Activated naive CD8-positive, alpha-beta T cell (primary cell): ENCODE results near the gene RREB1.
A peak's percentile ranks its signal among the peaks of the same experiment; 100 is the strongest.

Source experiments
- H3K27ac Mint-ChIP-seq: one replicate; pipeline ENCODE4 v1.8.0; 2021; ENCODE audit warnings: mixed read lengths
- H3K27me3 Mint-ChIP-seq: one replicate; pipeline ENCODE4 v1.8.0; 2021; ENCODE audit warnings: mixed read lengths
- H3K36me3 Mint-ChIP-seq: one replicate; pipeline ENCODE4 v1.8.0; 2021; ENCODE audit warnings: mixed read lengths
- H3K4me1 Mint-ChIP-seq: one replicate; pipeline ENCODE4 v1.8.0; 2021; ENCODE audit warnings: low read depth, mixed read lengths
- H3K4me3 Mint-ChIP-seq: one replicate; pipeline ENCODE4 v1.8.0; 2021; ENCODE audit warnings: mild to moderate bottlenecking, mixed read lengths
- H3K9me3 Mint-ChIP-seq: one replicate; pipeline ENCODE4 v1.8.0; 2021; ENCODE audit warnings: low read depth, mixed read lengths

Gene RREB1, protein sequence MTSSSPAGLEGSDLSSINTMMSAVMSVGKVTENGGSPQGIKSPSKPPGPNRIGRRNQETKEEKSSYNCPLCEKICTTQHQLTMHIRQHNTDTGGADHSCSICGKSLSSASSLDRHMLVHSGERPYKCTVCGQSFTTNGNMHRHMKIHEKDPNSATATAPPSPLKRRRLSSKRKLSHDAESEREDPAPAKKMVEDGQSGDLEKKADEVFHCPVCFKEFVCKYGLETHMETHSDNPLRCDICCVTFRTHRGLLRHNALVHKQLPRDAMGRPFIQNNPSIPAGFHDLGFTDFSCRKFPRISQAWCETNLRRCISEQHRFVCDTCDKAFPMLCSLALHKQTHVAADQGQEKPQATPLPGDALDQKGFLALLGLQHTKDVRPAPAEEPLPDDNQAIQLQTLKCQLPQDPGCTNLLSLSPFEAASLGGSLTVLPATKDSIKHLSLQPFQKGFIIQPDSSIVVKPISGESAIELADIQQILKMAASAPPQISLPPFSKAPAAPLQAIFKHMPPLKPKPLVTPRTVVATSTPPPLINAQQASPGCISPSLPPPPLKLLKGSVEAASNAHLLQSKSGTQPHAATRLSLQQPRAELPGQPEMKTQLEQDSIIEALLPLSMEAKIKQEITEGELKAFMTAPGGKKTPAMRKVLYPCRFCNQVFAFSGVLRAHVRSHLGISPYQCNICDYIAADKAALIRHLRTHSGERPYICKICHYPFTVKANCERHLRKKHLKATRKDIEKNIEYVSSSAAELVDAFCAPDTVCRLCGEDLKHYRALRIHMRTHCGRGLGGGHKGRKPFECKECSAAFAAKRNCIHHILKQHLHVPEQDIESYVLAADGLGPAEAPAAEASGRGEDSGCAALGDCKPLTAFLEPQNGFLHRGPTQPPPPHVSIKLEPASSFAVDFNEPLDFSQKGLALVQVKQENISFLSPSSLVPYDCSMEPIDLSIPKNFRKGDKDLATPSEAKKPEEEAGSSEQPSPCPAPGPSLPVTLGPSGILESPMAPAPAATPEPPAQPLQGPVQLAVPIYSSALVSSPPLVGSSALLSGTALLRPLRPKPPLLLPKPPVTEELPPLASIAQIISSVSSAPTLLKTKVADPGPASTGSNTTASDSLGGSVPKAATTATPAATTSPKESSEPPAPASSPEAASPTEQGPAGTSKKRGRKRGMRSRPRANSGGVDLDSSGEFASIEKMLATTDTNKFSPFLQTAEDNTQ (N-terminal part only)

DNA sequence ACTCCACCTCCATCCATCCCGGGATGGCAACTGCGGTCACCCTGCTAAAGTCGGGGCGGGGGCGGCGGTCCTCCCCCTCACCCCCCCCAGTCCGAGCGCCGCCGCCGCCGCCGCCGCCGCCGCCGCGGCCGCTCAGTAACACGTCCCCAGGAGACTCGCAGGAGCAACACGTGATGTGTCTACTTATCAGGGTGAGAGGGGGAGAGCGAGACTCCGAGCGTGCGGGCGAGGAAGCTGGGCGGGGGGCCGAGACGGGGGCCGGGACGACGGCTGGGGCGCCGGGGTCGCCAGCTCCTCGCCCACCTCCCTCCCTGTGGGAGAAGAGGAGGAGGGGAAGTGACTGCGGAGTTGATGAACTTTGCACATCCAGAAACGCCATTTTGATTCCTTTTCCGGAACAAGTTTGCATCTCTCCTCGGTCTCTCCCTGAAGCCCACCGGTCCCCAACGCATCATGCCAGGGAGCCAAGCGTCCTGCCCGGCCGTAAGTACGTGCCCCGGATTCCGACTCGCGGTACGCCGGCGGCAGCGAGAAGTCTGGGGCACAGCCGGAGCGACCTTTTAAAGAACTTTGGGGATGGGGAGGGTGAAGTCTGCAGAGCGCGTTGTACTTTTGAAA, at the start of gene RREB1:
Gene RREB1 (plus strand): TSS at position 384 of the 618 bp plus-strand sequence. CDS start 73,951 bp downstream, outside the sequence.
- Mint-ChIP-seq H3K4me1 (peaks cover 40% of the 10 kb centered on the region), H3K4me3 (peak within 1 kb of the TSS; percentile 93), H3K27me3 (no peaks in the 10 kb centered on the region), H3K36me3 (no peaks in the 10 kb centered on the region), H3K9me3 (no peaks in the 10 kb centered on the region), H3K27ac (peak within 1 kb of the TSS; percentile 100)

DNA sequence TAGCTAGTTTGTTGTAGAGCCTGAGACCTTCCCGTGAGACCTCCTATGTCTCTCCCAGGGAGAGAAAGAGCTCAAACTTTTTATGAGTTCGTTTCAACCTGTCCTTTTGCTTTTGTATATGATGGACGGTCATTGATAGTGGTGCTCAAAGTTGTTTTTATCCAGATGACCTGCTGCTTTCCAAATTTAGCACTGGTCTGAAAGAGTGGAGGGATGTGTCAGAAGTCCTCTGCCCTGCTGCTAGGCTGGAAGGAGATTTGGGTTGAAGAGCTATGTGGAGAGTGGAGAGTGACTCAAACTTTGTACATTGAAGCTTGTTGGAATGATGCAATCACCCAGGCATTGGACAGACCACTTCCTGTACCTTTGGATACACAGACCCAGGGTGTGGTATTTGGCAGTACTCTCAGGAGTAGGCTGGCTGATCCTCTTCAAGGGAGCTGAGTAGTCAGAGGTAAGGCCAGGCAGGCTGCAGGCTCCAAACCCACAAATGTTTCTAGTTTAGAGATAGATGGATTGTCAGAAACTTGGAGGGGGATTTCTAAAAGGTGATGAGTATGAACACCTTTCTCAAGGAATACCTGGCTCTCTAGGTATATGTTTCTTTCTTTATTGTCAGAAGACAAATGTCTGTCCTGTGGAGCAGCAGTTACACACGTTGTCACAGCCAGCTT, 49.4 kb upstream of the RREB1 start:
- Mint-ChIP-seq H3K36me3 (peaks cover 2% of the 10 kb centered on the region), H3K27ac (no peak overlapping the region), H3K4me1 (peaks cover 5% of the 10 kb centered on the region), H3K4me3 (no peak overlapping the region), H3K27me3 (no peaks in the 10 kb centered on the region), H3K9me3 (no peaks in the 10 kb centered on the region)

- Mint-ChIP-seq H3K27ac (no peak overlapping the region), H3K36me3 (peaks cover 2% of the 10 kb centered on the region), H3K27me3 (no peaks in the 10 kb centered on the region), H3K4me3 (no peak overlapping the region), H3K9me3 (no peaks in the 10 kb centered on the region), H3K4me1 (peaks cover 5% of the 10 kb centered on the region)
These were observed 46.8 kb upstream of the RREB1 start for GRCh38 chr6:7060769-7061516.

GRCh38 chr6:7062451-7063162, 45.2 kb upstream of the RREB1 start:
- Mint-ChIP-seq H3K36me3 (peaks cover 2% of the 10 kb centered on the region), H3K27me3 (no peaks in the 10 kb centered on the region), H3K4me3 (no peak overlapping the region), H3K9me3 (no peaks in the 10 kb centered on the region), H3K4me1 (peaks cover 5% of the 10 kb centered on the region), H3K27ac (no peak overlapping the region)

DNA sequence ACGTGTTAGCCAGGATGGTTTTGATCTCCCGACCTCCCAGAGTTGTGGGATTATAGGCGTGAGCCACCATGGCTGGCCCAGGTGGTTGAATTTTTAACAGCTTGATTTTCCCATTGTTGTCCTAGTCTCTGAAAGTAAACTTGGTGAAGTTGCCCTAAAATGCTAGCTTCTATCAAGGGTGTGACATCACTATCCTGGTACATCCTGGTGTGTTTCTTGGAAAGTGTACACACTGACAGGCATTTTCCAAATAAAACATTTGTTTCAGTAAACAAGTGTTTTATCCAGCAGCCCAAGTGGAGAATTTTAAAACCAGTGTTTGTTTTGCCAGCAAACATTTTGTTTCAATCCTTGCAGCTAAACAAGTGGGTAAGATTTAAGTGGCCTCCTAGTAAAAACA, 40.5 kb upstream of the RREB1 start:
- Mint-ChIP-seq H3K27ac (no peak overlapping the region), H3K9me3 (no peaks in the 10 kb centered on the region), H3K4me1 (no peaks in the 10 kb centered on the region), H3K4me3 (no peak overlapping the region), H3K27me3 (no peaks in the 10 kb centered on the region), H3K36me3 (no peaks in the 10 kb centered on the region)

DNA sequence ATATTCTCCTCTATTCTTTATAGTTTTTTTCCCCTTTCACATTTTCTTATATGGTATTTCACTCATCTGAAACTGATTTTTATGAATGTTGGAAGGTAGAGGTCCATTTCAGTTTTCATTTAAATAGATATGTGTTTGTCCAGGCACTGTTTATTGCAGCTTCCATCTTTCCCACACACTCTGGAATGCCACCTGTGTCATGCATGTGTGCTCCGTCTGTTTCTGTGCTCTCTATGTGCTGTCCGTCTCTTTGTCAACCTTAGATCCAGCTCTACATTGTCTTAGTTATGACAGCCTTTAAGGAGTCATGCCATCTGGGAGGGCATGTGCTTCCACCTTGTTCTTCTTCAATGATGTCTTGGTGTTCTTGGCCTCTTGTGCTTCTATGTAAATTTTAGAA, 36.4 kb upstream of the RREB1 start:
- H3K27me3 Mint-ChIP-seq = no peaks in the 10 kb centered on the region
- no peaks in the 10 kb centered on the region for H3K36me3 Mint-ChIP-seq
- no peak overlapping the region for H3K4me3 Mint-ChIP-seq
- H3K27ac Mint-ChIP-seq = no peak overlapping the region
- H3K4me1 Mint-ChIP-seq = peaks cover 14% of the 10 kb centered on the region
- no peaks in the 10 kb centered on the region for H3K9me3 Mint-ChIP-seq

GRCh38 chr6:7073082-7073820, 34.5 kb upstream of the RREB1 start:
- H3K4me3 Mint-ChIP-seq = peak overlapping the region; percentile 66
- H3K36me3 Mint-ChIP-seq = no peaks in the 10 kb centered on the region
- peak overlapping the region; percentile 73 for H3K27ac Mint-ChIP-seq

DNA sequence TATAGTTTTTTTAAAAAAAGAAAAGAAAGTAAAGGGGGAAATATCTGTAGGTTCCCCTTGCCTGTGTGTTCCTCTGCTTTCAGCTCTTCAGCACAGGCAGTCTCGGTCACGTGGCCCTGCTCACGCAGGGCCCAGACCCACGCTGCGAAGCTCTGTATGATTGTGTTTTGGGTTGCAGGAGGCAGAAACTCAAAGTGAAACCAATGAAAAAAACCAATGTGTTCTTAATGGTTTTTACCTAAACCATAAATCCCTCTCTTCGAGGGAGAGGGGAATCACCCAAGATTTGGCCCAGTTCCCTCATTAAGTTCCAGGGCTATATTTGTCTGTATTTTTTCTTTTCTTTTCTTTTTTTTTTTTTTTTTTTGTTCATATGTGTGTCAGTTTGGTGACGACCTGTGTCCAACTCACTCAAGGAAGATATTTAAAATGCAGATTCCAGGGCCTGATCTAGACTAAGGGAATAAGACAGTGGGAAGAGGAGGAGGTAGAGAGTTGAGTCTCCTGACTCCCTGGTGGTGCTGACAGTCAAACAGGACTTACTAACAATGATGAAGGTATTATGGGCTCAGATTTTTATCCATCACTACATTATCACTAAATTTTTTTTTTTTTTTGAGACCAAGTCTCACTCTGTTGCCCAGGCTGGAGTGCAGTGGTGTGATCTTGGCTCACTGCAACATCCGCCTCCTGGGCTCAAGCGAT, 33.8 kb upstream of the RREB1 start:
- Mint-ChIP-seq H3K9me3 (no peaks in the 10 kb centered on the region), H3K4me1 (peaks cover 14% of the 10 kb centered on the region), H3K4me3 (peak overlapping the region; percentile 66), H3K27me3 (no peaks in the 10 kb centered on the region), H3K36me3 (no peaks in the 10 kb centered on the region), H3K27ac (peak overlapping the region; percentile 73)

More at GRCh38 chr6:7073082-7073820, 34.5 kb upstream of the RREB1 start:
- no peaks in the 10 kb centered on the region for H3K9me3 Mint-ChIP-seq
- H3K4me1 Mint-ChIP-seq = peaks cover 14% of the 10 kb centered on the region
- no peaks in the 10 kb centered on the region for H3K27me3 Mint-ChIP-seq

- H3K4me3 Mint-ChIP-seq = no peak overlapping the region
- peaks cover 14% of the 10 kb centered on the region for H3K4me1 Mint-ChIP-seq
- no peaks in the 10 kb centered on the region for H3K36me3 Mint-ChIP-seq
- no peaks in the 10 kb centered on the region for H3K27me3 Mint-ChIP-seq
- no peaks in the 10 kb centered on the region for H3K9me3 Mint-ChIP-seq
- H3K27ac Mint-ChIP-seq = no peak overlapping the region
These were observed 32.9 kb upstream of the RREB1 start for GRCh38 chr6:7074870-7075269.

- Mint-ChIP-seq H3K36me3 (no peaks in the 10 kb centered on the region), H3K27me3 (no peaks in the 10 kb centered on the region), H3K27ac (no peak overlapping the region), H3K4me3 (no peak overlapping the region), H3K9me3 (no peaks in the 10 kb centered on the region), H3K4me1 (peaks cover 14% of the 10 kb centered on the region)
These were observed 32.3 kb upstream of the RREB1 start for GRCh38 chr6:7075341-7076000.

DNA sequence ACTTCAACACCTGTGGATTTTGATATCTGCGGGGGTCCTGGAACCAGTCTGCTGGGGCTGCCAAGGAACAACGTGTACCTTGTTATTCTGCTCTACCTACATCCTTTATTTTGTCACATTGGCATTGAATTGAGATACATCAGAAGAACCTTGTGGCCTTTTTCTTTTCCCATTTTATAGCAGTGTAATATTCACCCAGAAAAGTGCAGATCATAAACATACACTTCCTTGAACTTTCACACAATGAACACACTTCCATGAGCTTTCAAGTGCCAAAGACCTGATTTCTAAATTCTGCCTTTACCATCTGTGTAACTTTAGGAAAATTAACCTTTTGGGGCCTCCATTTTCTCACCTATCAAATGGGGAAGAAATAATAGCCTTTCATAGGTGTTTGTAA, 29.9 kb upstream of the RREB1 start:
- Mint-ChIP-seq H3K9me3 (no peaks in the 10 kb centered on the region), H3K27me3 (no peaks in the 10 kb centered on the region), H3K36me3 (no peaks in the 10 kb centered on the region), H3K4me3 (no peak overlapping the region), H3K27ac (no peak overlapping the region), H3K4me1 (peaks cover 14% of the 10 kb centered on the region)

GRCh38 chr6:7078856-7079255, 28.9 kb upstream of the RREB1 start:
- H3K27me3 Mint-ChIP-seq = no peaks in the 10 kb centered on the region
- H3K36me3 Mint-ChIP-seq = no peaks in the 10 kb centered on the region
- no peak overlapping the region for H3K4me3 Mint-ChIP-seq
- no peaks in the 10 kb centered on the region for H3K9me3 Mint-ChIP-seq
- peaks cover 6% of the 10 kb centered on the region for H3K4me1 Mint-ChIP-seq
- H3K27ac Mint-ChIP-seq = no peak overlapping the region
